NCI-H2196 (cell line): ENCODE measurements around the gene PTPRCAP.
"Not testable (repeated sequence)": the region's sequence is repeated elsewhere in the genome, so short reads cannot be mapped to it uniquely, and the experiment has no call there.

Experiments used
- DNase-seq: peaks from one replicate; lab custom pipeline; 2025; ENCODE audit not compliant: unreplicated experiment; lab: John Stamatoyannopoulos, UW

Gene PTPRCAP

DNA sequence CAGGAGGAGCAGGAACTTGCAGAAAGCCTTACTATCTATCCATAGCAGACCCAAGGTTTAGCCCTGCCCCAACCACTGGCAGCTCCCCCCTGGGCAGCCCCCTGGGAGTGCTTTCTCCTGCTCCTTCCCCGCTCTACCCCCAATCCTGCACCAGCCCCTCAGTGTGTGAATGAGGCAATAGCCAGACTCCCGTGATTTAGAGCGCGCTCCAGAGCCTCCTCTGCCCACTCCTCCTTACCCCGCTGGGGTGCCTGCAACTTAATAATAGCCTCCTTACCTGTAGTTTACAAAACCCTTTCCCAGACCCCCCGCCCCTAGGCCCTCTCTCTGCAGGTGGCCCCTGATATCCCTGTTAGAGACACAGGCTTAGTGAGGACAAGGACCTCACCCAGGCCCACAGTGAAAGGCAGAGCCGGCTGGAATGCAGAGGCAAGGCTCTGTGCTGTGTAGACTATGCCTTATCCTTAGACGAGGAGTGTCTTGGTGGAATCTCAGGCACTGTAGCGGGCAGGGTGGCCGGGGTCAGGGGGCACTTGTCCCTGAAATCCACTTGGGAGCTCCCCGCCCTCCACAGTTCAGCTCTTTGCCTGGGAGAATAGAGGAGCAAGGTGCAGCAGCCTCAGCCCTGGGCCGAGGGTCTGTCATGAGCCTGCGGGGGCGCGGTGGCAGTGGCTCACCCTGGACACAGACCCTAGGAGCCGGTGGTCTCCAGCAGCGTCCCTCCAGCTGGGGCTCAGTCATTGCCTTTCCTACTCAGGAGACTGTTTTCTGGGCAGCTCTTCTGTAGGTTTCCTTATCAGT lies 26.3 kb downstream of the PTPRCAP start:
- no peak for DNase-seq

- DNase-seq = no peak
Measured at GRCh38 chr11:67410369-67410831, 27.1 kb downstream of the PTPRCAP start.

- DNase-seq = peak; percentile 31
Measured at GRCh38 chr11:67409781-67410368, 27.6 kb downstream of the PTPRCAP start.

GRCh38 chr11:67409261-67409666 lies 28.2 kb downstream of the PTPRCAP start:
- DNase-seq = no peak

DNA sequence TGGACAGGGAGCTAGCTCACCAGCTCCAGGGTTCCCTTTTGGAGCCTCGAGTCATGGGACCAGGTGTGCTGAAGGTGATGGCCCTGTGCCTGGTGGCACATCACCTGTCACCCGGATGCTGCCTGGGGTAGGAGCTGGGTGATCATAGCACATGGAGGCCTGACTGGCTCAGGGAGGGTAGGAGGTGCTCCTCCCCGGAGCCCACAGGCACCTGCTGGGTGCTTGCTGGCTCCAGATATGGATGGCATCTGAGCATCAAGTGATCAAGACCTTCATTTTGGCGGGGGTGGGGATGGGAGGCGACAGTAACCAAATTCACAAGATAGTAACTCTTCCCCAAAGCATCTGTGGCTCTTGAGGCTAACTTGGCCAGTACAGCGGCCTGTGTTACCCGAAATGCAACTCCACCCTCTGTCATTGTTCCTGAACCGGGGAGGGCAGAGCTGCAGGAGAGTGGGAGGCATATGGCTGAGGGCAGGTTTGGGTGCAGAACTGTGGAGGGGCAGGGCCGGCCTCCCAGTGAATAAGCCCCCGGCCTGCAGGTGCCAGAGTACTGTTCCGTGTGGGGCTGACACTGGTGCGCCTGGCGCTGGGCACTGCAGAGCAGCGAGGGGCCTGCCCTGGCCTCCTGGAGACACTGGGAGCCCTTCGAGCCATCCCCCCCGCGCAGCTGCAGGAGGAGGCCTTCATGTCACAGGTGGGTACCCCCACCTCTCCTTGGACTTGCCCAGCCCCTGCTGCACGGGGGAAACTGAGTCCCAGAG lies 28.9 kb downstream of the PTPRCAP start:
- DNase-seq = no peak

DNA sequence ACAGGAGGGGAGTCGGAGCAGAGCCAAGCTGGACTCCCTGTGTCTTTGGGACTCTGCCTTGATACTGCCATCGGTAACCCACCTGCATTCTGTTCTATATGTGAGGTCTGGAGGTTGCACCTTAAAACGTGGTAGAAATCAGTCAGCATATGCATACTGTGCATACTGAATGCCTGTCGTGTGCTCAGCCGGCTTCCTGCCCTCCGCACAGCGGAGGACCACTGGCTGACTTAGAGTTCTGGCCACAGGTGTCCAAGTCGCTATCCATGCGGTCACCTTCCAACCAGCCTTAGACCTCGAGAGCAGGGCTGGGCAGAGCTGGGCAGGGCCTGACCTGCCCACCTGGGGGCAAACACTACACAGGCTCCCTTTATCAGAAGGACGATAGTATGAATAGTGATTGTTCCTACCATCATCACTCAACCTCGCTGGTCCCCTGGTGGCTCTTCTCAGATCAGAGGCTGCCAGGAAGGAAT lies 29.8 kb downstream of the PTPRCAP start:
- no peak for DNase-seq

DNA sequence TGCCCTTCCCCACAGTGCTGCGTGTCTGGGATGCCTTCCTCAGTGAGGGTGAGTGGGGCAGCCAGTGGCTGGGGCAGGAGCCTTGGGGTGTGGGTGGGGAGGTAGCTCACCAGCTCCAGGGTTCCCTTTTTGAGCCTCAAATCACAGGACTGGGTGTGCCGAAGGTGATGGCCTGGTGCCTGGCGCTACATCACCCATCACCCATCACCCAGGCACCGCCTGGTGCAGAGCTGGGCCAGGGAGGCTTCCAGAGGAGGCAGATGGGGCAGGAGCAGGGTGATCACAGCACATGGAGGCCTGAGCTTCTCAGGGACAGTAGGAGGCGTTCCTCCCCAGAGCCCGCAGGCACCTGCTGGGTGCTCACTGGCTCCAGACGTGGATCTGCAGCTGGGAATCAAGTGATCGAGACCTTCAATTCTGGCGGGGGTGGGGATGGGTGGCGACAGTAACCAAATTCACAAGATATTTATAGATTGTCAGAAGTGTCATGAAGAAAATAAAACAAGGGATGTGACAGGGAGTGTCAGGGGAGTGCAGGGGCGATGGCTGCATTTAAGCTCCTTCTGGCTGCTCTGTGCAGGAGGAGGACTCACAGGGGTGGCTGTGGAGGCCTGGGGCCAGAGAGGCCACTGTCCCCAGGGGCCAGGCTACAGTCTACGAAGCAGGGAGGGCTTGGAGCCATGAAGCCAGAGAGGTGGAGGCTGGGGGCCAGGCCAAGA lies 30.4 kb downstream of the PTPRCAP start:
- no peak for DNase-seq

GRCh38 chr11:67406420-67406968 lies 31.0 kb downstream of the PTPRCAP start:
- no peak for DNase-seq

GRCh38 chr11:67405688-67406339 lies 31.7 kb downstream of the PTPRCAP start:
- DNase-seq = no peak

DNA sequence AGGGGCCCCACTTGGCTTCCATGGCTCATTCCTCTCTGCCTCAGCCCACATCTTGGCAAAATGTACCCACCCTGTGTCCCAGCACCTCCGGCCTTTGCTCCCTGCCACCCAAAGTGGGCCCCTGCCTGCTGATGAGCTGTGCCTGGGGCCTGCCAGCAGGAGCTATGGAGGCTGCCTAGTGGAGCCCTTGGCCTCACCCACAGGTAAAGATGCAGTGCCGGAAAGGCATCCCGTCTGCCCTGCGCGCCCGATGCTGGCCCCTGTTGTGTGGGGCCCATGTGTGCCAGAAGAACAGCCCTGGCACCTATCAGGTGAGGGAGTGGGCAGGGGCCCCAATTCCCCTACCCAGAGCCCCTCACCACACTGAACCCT lies 32.3 kb downstream of the PTPRCAP start:
- DNase-seq = no peak

DNA sequence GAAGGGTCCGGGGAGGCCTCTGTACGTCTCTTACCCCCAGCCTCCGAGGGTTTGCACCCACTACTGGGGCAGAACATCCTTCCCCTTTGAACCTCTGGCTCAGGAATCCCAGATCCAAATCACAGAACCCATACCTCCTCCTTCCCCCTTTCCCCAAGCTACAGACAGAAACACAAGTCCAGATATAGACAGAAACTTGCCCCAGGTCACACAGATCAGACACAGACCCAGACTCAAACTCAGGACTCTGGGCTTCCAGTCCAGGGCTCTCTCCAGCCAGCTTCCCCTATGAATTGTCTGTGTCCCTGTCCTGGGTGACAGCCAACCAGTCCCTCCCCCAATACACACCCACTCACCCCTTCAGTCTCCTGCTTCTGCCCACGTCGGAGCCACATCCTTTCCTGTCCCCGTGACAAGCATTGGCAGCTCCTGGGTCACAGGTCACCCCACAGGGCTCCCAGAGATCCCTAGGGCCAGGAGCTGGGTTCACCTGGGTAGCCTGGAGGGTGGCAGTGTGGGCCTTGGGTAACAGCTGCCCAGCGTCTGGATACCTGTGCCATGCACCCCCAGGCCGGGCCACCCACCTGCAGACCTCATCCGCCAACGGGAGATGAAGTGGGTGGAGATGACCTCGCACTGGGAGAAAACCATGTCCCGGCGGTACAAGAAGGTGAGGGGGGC lies 32.8 kb downstream of the PTPRCAP start:
- no peak for DNase-seq

GRCh38 chr11:67403085-67403484 lies 34.4 kb downstream of the PTPRCAP start:
- DNase-seq = not testable (repeated sequence)

DNA sequence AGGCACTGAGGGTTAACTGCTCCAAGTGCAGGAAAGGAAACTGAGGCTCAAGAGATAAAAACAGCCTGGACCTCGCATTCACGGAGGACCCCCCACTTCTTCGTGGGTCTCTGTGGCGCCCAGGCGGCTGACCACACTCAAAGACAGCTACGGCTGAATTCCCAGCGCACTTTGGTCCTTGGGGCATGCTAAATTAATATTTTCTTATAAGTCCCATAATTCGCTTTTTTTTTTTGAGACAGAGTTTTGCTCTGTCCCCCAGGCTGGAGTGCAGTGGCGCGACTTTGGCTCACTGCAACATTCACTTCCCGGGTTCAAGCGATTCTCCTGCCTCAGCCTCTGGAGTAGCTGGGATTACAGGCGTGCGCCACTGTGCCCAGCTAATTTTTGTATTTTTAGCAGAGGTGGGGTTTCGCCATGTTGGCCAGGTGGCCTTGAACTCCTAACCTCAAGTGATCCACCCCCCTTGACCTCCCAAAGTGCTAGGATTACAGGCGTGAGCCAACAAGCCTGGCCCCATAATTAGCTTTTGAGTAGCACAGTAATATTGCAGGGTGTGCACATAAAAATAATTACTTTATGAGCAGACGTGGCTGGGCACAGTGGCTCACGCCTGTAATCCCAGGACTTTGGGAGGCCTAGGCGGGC lies 35.2 kb downstream of the PTPRCAP start:
- not testable (repeated sequence) for DNase-seq

DNA sequence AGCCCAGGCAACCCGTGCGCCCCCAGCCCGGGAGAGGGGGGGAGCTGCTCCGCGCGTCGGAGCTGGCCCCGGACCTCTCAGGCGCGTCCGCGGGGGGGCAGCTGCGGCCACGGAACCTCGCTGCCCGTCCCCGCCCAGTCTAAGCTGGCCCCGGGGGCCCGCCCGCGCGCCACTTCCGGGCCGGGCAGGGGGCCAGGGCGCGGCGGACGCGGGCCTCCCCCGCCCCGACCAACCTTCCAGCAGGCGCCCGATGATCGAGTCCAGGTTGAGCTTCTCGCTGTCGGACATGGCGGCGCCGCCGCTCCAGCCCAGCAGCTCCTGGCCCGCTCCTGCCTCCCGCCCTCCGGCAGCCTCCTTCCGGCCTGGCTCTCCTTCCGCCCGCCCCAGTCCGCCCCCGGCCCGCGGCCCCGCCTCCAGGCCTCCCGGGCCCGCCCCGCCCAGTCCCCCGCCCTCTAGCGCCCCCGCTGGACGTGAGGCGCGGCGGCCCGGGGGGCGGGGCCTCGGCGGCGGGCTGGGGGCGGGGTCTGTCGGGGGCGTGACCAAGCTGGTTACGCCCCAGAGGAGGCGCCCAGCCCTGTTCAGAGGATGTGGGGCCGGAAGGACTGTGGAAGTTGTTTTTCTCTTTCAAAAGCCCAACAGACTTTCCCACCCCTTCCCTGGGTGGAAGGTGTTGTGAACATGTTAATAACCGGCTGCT lies 35.8 kb downstream of the PTPRCAP start, which contains the start of gene PPP1CA:
TSS of gene PPP1CA (minus strand) at position 364 of the 697 bp plus-strand sequence. CDS start at position 288, 76 bp downstream.
- peak; percentile 90 for DNase-seq

DNA sequence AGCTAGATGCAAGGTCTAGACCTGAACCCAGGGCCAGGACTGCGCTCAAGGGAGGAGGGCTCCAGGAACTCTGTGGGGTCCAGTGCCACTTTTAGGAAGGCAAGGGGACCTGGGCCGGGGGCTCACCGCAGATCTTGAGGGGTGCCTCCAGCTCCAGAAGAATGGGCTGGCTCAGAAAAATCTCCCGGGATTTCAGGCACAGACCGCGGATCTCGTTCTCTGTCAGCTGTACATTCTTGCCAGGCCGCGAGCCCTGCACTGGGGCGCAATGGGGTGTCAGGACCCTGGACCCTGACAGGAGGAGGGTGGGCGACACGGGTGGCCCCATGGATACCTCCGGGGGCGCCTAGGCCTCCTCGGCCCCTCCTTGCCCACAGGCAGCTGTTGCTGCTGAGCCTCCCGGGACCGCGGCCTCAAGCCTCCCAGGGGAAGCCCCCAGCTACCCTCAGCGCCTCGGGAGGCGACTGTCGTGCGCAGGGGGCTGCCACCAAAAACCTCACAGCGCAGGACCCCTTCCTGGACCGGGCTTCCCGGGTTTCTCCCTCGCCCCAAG lies 36.5 kb downstream of the PTPRCAP start:
- no peak for DNase-seq

DNA sequence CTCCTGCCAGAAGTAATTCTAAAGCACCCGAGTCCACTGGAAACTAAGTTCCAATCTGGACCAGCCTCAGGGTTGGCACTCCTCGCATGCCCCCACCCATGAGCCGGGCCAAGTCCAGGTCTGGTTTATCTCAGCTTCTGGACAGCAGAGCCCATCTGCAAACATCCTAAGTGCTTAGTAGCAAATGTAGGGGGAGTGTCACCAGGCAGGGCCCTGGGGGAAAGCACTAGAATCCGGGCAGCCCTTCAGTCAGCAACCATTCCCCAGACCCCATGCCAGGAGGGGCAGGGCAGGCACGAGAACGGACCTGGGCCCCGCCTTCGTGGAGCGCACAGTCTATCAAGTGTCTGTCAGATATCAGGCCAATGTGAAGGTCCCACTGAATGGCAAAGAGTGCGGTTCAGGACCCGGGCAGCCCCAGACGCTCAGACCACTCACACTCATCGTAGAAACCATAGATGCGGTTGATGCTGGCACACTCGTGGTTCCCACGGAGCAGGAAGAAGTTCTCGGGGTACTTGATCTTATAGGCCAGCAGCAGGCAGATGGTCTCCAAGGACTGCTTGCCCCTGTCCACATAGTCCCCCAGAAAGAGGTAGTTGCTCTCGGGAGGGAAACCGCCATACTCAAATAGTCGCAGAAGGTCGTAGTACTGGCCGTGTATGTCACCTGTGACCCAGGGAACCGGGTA lies 37.1 kb downstream of the PTPRCAP start:
- no peak for DNase-seq
